NCI-H1092 (cell line): ENCODE results near the gene CAMTA1.

Experiments used
- DNase-seq: peaks from one replicate; lab custom pipeline; 2025; lab: John Stamatoyannopoulos, UW

The CAMTA1 gene

GRCh38 chr1:6850537-6850936, 65.3 kb downstream of the CAMTA1 start:
- no peak for DNase-seq

- DNase-seq: no peak
Observed at GRCh38 chr1:6852136-6852890, 67.1 kb downstream of the CAMTA1 start.

- DNase-seq: no peak
Observed at GRCh38 chr1:6854166-6854565, 68.9 kb downstream of the CAMTA1 start.

- DNase-seq: no peak
Observed at GRCh38 chr1:6857831-6858230, 72.6 kb downstream of the CAMTA1 start.

- DNase-seq: no peak
Observed at GRCh38 chr1:6858596-6858995, 73.3 kb downstream of the CAMTA1 start.

- no peak for DNase-seq
Observed at GRCh38 chr1:6859415-6860343, 74.4 kb downstream of the CAMTA1 start.

GRCh38 chr1:6860401-6860800, 75.1 kb downstream of the CAMTA1 start:
- DNase-seq: no peak

- no peak for DNase-seq
Observed at GRCh38 chr1:6861075-6861724, 75.9 kb downstream of the CAMTA1 start.

- DNase-seq: no peak
Observed at GRCh38 chr1:6862906-6863305, 77.7 kb downstream of the CAMTA1 start.

- no peak for DNase-seq
Observed at GRCh38 chr1:6864166-6864565, 78.9 kb downstream of the CAMTA1 start.

- DNase-seq: no peak
Observed at GRCh38 chr1:6866825-6867224, 81.6 kb downstream of the CAMTA1 start.

- DNase-seq: no peak
Observed at GRCh38 chr1:6867321-6867720, 82.1 kb downstream of the CAMTA1 start.

GRCh38 chr1:6867729-6868659, 82.7 kb downstream of the CAMTA1 start:
- DNase-seq: no peak

GRCh38 chr1:6868660-6869380, 83.6 kb downstream of the CAMTA1 start:
- DNase-seq: no peak

- DNase-seq: no peak
Observed at GRCh38 chr1:6869545-6869944, 84.3 kb downstream of the CAMTA1 start.

GRCh38 chr1:6870086-6870485, 84.8 kb downstream of the CAMTA1 start:
- DNase-seq: no peak

- DNase-seq: no peak
Observed at GRCh38 chr1:6870571-6870970, 85.3 kb downstream of the CAMTA1 start.

- no peak for DNase-seq
Observed at GRCh38 chr1:6871300-6871972, 86.2 kb downstream of the CAMTA1 start.

- DNase-seq: no peak
Observed at GRCh38 chr1:6872573-6873261, 87.5 kb downstream of the CAMTA1 start.
